GM12874 (cell line): Measurements from ENCODE around the gene MRPL18.

ENCODE experiments used
- CTCF ChIP-seq: IDR thresholded peaks from 2 replicates; pipeline ENCODE4 v1.5.1; 2011; ENCODE audit warnings: low read depth, mild to moderate bottlenecking, control low read depth, low read length, moderate library complexity; ENCODE audit not compliant: insufficient read depth

The MRPL18 gene

GRCh38 chr6:159809149-159809548 is 18.9 kb downstream of the MRPL18 start:
- TF ChIP-seq CTCF: no peak

GRCh38 chr6:159813781-159814180 is 23.5 kb downstream of the MRPL18 start:
- no peak for TF ChIP-seq CTCF

GRCh38 chr6:159815410-159815809 is 25.1 kb downstream of the MRPL18 start:
- no peak for TF ChIP-seq CTCF

- no peak for TF ChIP-seq CTCF
Measured at GRCh38 chr6:159817951-159818739, 27.9 kb downstream of the MRPL18 start.

GRCh38 chr6:159819098-159819497 is 28.8 kb downstream of the MRPL18 start:
- no peak for TF ChIP-seq CTCF

- no peak for TF ChIP-seq CTCF
Measured at GRCh38 chr6:159819932-159820640, 29.8 kb downstream of the MRPL18 start.

- TF ChIP-seq CTCF: no peak
Measured at GRCh38 chr6:159821122-159821521, 30.9 kb downstream of the MRPL18 start.
